G401 (cell line): Measurements from ENCODE around the gene TMBIM6. TPM values are rescaled to one million over a fixed set of nuclear protein-coding genes. Genes with fewer than 3 reads are reported as not detected.
A peak's percentile ranks its signal among the peaks of the same experiment; 100 is the strongest.
"Not testable (repeated sequence)": the region's sequence is repeated elsewhere in the genome, so short reads cannot be mapped to it uniquely, and the experiment has no call there.

Experiments
- DNase-seq: peaks from one replicate; pipeline ENCODE4 v3.0.0-alpha.2; 2015; ENCODE audit warnings: low spot score
- in situ Hi-C: cut with HindIII; loops from 2 replicates; pipeline ENCODE4 v1.10.0; 2016; ENCODE audit warnings: low sequenced_read_pairs, mixed read lengths
- total RNA-seq: library from RNA; depleted of rRNA; stranded (reverse); fragments of >200 nt; shearing (Covaris generic); gene quantifications from 2 replicates; pipeline ENCODE4 v1.2.3, GENCODE V29; 2014; rRNA removed

TMBIM6 gene
- total RNA-seq: 235 and 267 TPM in 2 replicates

- in situ Hi-C loops: no loop called here
- DNase-seq: peak; percentile 100
Measured at GRCh38 chr12:49740930-49741881, at the start of gene TMBIM6. TMBIM6 (plus strand) TSS chr12:49741557; CDS start chr12:49752494, 10,937 bp downstream.

- DNase-seq: no peak
- in situ Hi-C loops: no loop called here
Measured at GRCh38 chr12:49692851-49693250, 48.5 kb upstream of the TMBIM6 start.

GRCh38 chr12:49693931-49694444 is 47.4 kb upstream of the TMBIM6 start:
- in situ Hi-C loops: no loop called here
- DNase-seq: no peak

- no peak for DNase-seq
- in situ Hi-C loops: no loop called here
Measured at GRCh38 chr12:49696723-49697122, 44.6 kb upstream of the TMBIM6 start.

GRCh38 chr12:49697808-49698207 is 43.5 kb upstream of the TMBIM6 start:
- no peak for DNase-seq
- in situ Hi-C loops: no loop called here

- in situ Hi-C loops: no loop called here
- no peak for DNase-seq
Measured at GRCh38 chr12:49698619-49699545, 42.5 kb upstream of the TMBIM6 start.

- DNase-seq: no peak
- in situ Hi-C loops: no loop called here
Measured at GRCh38 chr12:49702009-49702408, 39.3 kb upstream of the TMBIM6 start.

- in situ Hi-C loops: no loop called here
- peak; percentile 3 for DNase-seq
Measured at GRCh38 chr12:49702676-49703215, 38.6 kb upstream of the TMBIM6 start.

- DNase-seq: peak; percentile 2
- in situ Hi-C loops: no loop called here
Measured at GRCh38 chr12:49703647-49704137, 37.7 kb upstream of the TMBIM6 start.

- in situ Hi-C loops: no loop called here
Measured at GRCh38 chr12:49705479-49706134, 35.8 kb upstream of the TMBIM6 start.

GRCh38 chr12:49706351-49707127 is 34.8 kb upstream of the TMBIM6 start:
- peak; percentile 35 for DNase-seq
- in situ Hi-C loops: no loop called here

More at GRCh38 chr12:49705479-49706134, 35.8 kb upstream of the TMBIM6 start:
- peak; percentile 19 for DNase-seq

GRCh38 chr12:49707128-49707811 is 34.1 kb upstream of the TMBIM6 start, which contains the start of gene FMNL3:
FMNL3 (minus strand) TSS chr12:49707405; CDS start chr12:49707180, 225 bp downstream.
- DNase-seq: peak; percentile 94
- in situ Hi-C loops: no loop called here

GRCh38 chr12:49707812-49708147 is 33.6 kb upstream of the TMBIM6 start:
- DNase-seq: no peak
- in situ Hi-C loops: no loop called here

- in situ Hi-C loops: no loop called here
Measured at GRCh38 chr12:49708851-49709250, 32.5 kb upstream of the TMBIM6 start.

GRCh38 chr12:49713952-49714351 is 27.4 kb upstream of the TMBIM6 start:
- in situ Hi-C loops: loop anchor here (10.0 kb wide), 1 partner anchor 89 kb away; the partner anchor contains the start of gene PRPF40B
- DNase-seq: not testable (repeated sequence)

More at GRCh38 chr12:49708851-49709250, 32.5 kb upstream of the TMBIM6 start:
- no peak for DNase-seq

GRCh38 chr12:49716553-49716952 is 24.8 kb upstream of the TMBIM6 start:
- in situ Hi-C loops: loop anchor here (10.0 kb wide), 1 partner anchor 92 kb away; the partner anchor contains the start of gene PRPF40B
- DNase-seq: no peak

- not testable (repeated sequence) for DNase-seq
- in situ Hi-C loops: loop anchor here (10.0 kb wide), 1 partner anchor 93 kb away; the partner anchor contains the start of gene PRPF40B
Measured at GRCh38 chr12:49717800-49718199, 23.6 kb upstream of the TMBIM6 start.
